Thyroid gland (tissue), 4 donors: ENCODE data around the gene KDM8.

ENCODE experiments used
- POLR2A ChIP-seq, 2 donors: fragments of 450-650 bp; IDR thresholded peaks; one replicate each; pipeline ENCODE4 v1.6.1; 2017; ENCODE audit warnings: antibody characterized with exemption in 2 of 2, mild to moderate bottlenecking in 2 of 2, moderate library complexity in 1 of 2
- TF ChIP-seq, protein P1 (sequence below), 6 experiments: fragments of 200-600 bp in 3 of 6; fragments of 450-650 bp in 3 of 6; sonication (generic) in 3 of 6; IDR thresholded peaks; one replicate each; pipeline ENCODE4 v1.5.1; 2016 to 2019; ENCODE audit warnings: antibody characterized with exemption in 6 of 6, mild to moderate bottlenecking in 2 of 6, inconsistent platforms in 1 of 6, moderate library complexity in 1 of 6

DNA sequence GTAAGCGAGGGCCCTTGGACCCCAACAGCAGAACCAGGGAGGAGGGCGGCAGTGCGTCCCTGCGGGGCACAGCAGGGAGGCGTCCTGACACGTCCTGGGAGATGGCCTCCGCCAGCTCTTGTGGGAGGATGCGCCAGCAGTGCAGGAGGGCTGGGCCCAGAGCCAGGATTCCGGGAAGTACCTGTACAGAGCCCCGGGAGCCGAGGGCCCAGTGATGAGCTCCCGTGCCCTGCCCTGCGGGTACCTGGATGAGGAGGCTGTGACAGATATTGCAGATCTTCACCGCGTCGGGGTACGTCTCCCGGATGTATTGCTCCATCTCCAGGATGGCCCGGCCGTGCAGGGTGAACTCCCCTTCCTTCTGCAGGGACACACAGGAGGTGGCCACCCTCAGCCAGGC lies 23.1 kb downstream of the KDM8 start:
- no peak for TF ChIP-seq POLR2A (IDR thresholded peaks at IDR 0.05)
- TF ChIP-seq, protein P1, sequence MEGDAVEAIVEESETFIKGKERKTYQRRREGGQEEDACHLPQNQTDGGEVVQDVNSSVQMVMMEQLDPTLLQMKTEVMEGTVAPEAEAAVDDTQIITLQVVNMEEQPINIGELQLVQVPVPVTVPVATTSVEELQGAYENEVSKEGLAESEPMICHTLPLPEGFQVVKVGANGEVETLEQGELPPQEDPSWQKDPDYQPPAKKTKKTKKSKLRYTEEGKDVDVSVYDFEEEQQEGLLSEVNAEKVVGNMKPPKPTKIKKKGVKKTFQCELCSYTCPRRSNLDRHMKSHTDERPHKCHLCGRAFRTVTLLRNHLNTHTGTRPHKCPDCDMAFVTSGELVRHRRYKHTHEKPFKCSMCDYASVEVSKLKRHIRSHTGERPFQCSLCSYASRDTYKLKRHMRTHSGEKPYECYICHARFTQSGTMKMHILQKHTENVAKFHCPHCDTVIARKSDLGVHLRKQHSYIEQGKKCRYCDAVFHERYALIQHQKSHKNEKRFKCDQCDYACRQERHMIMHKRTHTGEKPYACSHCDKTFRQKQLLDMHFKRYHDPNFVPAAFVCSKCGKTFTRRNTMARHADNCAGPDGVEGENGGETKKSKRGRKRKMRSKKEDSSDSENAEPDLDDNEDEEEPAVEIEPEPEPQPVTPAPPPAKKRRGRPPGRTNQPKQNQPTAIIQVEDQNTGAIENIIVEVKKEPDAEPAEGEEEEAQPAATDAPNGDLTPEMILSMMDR (IDR thresholded peaks at IDR 0.05) = no peak
